GM15510 (cell line): Measurements from ENCODE around the gene OR2S2.

Source experiments
- POLR2A ChIP-seq: IDR thresholded peaks from 3 replicates; pipeline ENCODE4 v1.6.1; 2011; ENCODE audit warnings: borderline replicate concordance; ENCODE audit not compliant: insufficient read length; ENCODE audit errors: extremely low read depth

Gene OR2S2

DNA sequence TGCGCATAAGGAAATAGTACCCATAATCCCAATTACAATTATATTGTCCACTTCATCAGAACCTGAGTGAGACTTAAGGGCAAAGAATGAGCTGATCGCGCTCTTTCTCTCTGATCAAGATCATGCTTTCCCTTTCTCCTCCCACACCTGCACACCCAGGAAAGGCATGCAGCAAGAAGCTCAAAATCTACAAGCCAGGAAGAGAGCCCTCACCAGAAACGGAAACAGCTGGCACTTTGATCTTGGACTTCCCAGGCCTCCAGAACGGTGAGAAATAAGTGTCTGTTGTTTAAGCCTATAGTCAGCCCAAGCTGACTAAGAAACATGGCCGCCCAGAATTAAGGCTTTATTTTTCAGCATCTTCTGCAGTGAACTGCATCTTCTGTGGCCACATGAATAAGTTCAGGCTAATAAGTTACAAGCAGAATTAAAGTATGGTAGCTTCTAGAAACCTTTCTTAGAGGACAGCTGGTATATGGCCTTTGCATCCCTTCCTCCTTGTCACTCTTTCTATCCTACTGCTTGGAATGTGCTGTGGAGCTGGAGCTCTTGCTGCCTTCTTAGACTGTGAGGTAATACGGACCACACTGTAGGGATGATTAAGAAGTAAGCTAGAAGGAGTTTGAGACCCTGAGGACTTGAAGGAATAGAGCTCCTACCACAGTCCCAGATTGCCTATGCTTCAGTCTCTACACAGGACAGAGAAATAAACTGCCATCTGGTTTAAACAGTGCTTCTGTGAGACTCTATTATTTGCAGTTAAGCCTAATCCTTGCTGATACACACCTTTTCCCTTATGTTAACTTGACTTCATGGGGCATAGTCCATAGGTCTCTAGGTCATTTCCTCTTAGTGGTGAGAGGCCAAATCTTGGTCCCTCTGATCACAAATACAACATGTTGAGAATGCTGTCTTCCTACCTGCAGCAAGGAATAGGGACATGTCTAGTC is 17.2 kb downstream of the OR2S2 start:
- no peak for TF ChIP-seq POLR2A

DNA sequence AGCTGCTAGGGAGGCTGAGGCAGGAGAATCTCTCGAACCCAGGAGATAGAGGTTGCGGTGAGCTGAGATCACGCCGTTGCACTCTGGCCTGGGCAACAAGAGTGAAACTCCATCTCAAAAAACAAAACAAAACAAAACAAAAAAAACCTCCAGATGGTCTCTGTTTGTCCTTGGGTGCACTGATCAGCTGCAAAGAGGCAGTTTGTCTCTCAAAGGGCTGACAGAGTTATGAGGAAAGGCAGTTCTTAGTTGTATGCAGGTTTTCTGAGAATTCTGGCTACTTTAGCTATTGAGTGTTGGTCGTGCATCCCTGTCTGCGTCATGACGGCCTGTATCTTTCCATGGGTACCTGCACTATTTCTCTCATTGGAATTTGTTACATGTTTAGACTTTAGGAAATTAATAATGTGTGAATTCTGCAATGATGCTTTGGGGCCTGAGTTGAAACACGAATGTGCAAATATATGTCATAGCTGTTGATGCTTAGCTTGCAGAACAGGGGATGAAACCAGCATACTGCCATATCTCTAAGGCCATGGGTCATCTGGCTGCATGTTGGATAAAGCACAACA is 18.2 kb downstream of the OR2S2 start:
- no peak for TF ChIP-seq POLR2A

- no peak for TF ChIP-seq POLR2A
Measured at GRCh38 chr9:35938474-35939356, 19.2 kb downstream of the OR2S2 start.

DNA sequence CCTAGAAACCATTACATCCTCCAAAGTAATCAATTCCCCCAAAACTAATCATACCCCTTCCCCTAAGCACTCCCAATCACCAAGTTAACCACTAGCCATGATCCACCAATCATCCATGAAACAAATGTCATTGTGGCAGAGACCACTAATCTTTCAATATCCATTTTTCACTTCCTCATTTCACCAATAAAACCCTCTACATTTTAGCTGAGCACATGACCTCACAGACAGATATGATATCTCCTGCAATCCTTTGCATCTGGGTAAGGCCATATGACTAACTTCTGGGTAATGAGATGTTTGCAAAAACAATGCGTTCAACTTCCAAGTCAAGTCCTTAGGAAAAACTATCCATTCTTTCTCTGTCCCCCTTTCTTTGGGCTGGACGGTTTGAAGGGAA is 20.7 kb downstream of the OR2S2 start:
- TF ChIP-seq POLR2A = no peak

DNA sequence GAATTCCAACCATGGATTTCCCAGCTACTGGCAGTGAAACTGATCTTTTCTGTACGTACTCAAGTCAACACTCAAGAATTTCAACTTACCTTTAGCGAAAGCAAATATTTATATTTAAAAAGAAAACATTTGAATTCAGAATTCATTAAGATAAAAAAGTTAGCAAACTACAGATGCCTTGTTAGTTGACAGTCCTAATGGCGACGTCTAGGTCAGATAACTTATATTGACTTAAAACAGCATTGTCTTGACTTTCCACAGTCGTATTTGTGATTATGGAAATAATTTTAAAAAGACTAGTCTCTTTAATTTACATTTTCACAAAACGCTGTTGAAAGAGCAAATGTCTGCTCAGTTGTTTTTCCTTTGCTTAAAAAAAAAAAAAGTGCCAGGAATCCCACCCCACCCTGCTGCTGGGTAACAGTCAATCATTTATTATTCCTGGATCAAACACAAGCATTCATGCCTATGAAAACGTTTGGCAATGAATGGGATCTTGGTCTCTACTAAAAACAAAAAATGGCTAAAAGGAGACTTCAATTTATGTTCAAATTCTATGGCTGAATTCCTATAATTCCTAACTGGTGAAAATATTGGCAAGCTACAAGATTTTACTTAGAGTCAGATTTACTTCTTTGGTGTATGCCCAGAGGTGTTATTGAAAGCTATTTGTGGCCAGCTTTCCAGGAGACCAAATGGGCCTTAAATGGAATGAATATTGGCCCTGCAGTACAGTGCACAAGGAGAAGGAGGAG is 22.0 kb downstream of the OR2S2 start:
- TF ChIP-seq POLR2A = no peak

GRCh38 chr9:35935261-35935660 is 22.7 kb downstream of the OR2S2 start:
- no peak for TF ChIP-seq POLR2A

DNA sequence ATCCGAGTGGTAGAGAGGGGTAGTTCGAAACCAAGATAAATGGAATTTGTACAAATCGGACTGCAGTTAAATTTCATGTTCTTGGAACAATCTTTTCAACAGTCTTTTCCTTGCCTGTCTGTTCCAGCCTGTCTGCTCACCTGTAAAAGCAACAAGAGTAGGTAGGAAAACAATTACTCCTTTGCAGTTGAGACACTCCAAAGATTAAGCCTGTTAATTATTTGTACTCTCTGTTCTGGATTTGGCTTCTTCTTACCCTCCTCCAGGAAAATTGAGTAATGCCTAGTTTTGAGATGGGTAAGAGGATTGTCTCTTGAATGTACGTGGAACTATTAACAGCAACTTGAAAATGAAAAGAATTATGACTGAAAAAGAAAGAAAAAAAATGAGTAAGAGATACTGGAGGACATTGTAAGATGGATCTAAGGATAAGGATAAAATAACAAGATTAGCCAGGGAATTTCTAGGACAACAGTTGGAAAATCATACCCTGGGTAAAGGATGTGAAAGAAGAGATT is 24.3 kb downstream of the OR2S2 start:
- no peak for TF ChIP-seq POLR2A

DNA sequence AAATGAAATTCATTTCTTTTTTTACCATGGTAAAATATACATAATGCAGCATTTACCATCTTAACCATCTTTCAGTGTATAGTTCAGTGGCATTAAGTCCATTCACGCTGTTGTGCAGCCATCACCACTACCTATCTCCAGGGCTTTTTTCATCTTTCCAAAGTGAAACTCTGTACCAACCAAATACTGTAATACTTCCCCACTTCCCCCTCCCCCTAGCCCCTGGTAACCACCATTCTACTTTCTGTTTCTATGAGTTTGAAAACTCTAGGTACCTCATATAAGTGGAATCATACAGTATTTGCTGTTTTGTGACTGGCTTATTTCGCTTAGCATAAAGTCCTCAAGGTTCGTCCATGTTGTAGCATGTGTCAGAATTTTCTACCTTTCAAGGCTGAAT is 25.2 kb downstream of the OR2S2 start:
- no peak for TF ChIP-seq POLR2A

- TF ChIP-seq POLR2A = no peak
Measured at GRCh38 chr9:35930989-35931388, 27.0 kb downstream of the OR2S2 start.

- TF ChIP-seq POLR2A = no peak
Measured at GRCh38 chr9:35930521-35930920, 27.4 kb downstream of the OR2S2 start.

DNA sequence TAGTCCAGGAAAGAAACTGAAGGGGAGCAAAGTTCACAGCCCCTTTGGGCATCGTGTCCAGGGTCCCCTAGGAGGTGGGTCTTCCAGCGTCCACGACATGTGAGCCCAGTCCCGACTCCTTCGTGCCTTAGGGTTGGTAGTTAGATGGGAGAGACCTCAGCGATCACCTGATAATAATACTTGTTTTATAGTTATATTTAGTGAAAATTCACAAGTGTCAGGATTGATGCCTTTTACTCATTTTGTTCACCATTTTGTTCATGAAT is 28.6 kb downstream of the OR2S2 start:
- no peak for TF ChIP-seq POLR2A

DNA sequence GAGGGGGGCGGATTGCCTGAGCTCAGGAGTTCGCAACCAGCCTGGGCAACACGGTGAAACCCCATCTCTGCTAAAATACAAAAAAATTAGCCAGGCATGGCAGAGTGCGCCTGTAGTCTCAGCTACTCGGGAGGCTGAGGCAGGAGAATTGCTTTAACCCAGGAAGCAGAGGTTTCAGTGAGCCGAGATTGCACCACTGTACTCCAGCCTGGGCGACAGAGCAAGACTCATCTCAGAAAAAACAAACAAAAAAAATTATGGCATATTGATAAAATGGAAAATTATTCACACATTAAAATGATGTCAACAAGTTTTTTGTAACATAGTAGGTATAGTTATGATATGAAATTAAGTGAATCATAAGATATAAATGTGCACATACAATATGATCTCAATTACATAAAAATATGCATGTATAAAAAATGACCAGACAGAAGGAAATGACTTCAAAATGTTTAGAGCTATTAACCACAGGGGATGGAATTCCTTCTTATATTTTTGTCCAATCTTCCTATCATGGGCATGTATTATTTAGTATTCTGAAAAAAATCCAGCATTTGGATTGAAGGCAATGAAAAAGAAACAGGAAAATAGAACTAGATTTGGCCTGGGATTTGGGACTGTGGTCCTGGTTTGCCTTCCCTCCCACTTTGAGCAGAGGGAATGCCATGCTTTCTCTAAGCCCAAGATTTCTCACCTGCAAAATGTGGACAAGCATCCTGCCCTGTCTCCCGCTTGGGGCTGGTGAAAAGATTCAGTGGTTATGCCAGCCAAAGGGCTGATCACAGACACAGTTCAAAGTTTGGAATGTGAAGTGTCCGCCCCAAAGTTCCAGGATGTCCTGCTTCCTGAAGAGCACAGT is 29.1 kb downstream of the OR2S2 start:
- no peak for TF ChIP-seq POLR2A

- TF ChIP-seq POLR2A = no peak
Measured at GRCh38 chr9:35923927-35924763, 33.8 kb downstream of the OR2S2 start.
